Trophoblast cell (in vitro differentiated cells and primary cell): ENCODE data around the gene DZANK1.

ENCODE experiments used
- DNase-seq, 2 donors: peaks; one replicate each; pipeline ENCODE4 v3.0.0-alpha.2; 2016
- H2AFZ ChIP-seq: 2 replicates; pipeline ENCODE4 v1.6.1; 2013; ENCODE audit warnings: low read length, moderate library complexity, mild to moderate bottlenecking; ENCODE audit not compliant: insufficient read depth, poor library complexity
- H2AK5ac ChIP-seq: 2 replicates; pipeline ENCODE4 v1.6.1; 2013; ENCODE audit warnings: mild to moderate bottlenecking, low read length
- H2BK120ac ChIP-seq: 2 replicates; pipeline ENCODE4 v1.6.1; 2013; ENCODE audit warnings: low read length, mild to moderate bottlenecking, moderate library complexity; ENCODE audit not compliant: insufficient read depth, poor library complexity
- H2BK12ac ChIP-seq: 2 replicates; pipeline ENCODE4 v1.6.1; 2013; ENCODE audit warnings: mild to moderate bottlenecking, low read length, moderate library complexity
- H2BK5ac ChIP-seq: 2 replicates; pipeline ENCODE4 v1.6.1; 2013; ENCODE audit warnings: low read length, low read depth, moderate library complexity, mild to moderate bottlenecking; ENCODE audit not compliant: poor library complexity
- H3K14ac ChIP-seq: 2 replicates; pipeline ENCODE4 v1.6.1; 2013; ENCODE audit warnings: mild to moderate bottlenecking, low read length
- H3K18ac ChIP-seq: 2 replicates; pipeline ENCODE4 v1.6.1; 2013; ENCODE audit warnings: mild to moderate bottlenecking, low read length
- H3K23ac ChIP-seq: 2 replicates; pipeline ENCODE4 v1.6.1; 2013; ENCODE audit warnings: low read length
- H3K27ac ChIP-seq: 2 replicates; pipeline ENCODE4 v1.5.1; 2013; ENCODE audit warnings: low read depth, mild to moderate bottlenecking, inconsistent platforms, low read length, moderate library complexity
- H3K27me3 ChIP-seq: 2 replicates; pipeline ENCODE4 v1.6.1; 2013; ENCODE audit warnings: inconsistent platforms, mild to moderate bottlenecking, low read length, moderate library complexity; ENCODE audit not compliant: insufficient read depth
- H3K36me3 ChIP-seq, 2 experiments: 1 replicate in 1 of 2; 2 replicates in 1 of 2; pipeline ENCODE4 v1.6.1; 2013; ENCODE audit warnings: low read length in 2 of 2, mild to moderate bottlenecking in 2 of 2, moderate library complexity in 1 of 2; ENCODE audit not compliant: insufficient read depth in 2 of 2, control insufficient read depth in 1 of 2
- H3K4ac ChIP-seq: 2 replicates; pipeline ENCODE4 v1.6.1; 2013; ENCODE audit warnings: low read depth, mild to moderate bottlenecking, low read length, moderate library complexity
- H3K4me1 ChIP-seq, 2 experiments: 1 replicate in 1 of 2; 2 replicates in 1 of 2; pipeline ENCODE4 v1.6.1; 2013; ENCODE audit warnings: low read length in 2 of 2, mild to moderate bottlenecking in 2 of 2, moderate library complexity in 1 of 2; ENCODE audit not compliant: insufficient read depth in 2 of 2, control insufficient read depth in 1 of 2
- H3K4me2 ChIP-seq: 2 replicates; pipeline ENCODE4 v1.6.1; 2013; ENCODE audit warnings: inconsistent platforms, mild to moderate bottlenecking, low read length, moderate library complexity
- H3K4me3 ChIP-seq: 2 replicates; pipeline ENCODE4 v1.5.1; 2013; ENCODE audit warnings: mild to moderate bottlenecking, low read depth, low read length, inconsistent platforms
- H3K79me1 ChIP-seq: one replicate; pipeline ENCODE4 v1.6.1; 2013; ENCODE audit warnings: low read length
- H3K79me2 ChIP-seq: 2 replicates; pipeline ENCODE4 v1.6.1; 2013; ENCODE audit warnings: low read length, mild to moderate bottlenecking; ENCODE audit not compliant: control insufficient read depth, insufficient read depth, poor library complexity
- H3K9ac ChIP-seq: 2 replicates; pipeline ENCODE4 v1.6.1; 2013; ENCODE audit warnings: mild to moderate bottlenecking, low read length
- H3K9me3 ChIP-seq: 2 replicates; pipeline ENCODE4 v1.6.1; 2013; ENCODE audit warnings: low read depth, mild to moderate bottlenecking, control low read depth, inconsistent platforms, low read length; ENCODE audit not compliant: insufficient read depth
- H4K12ac ChIP-seq: 2 replicates; pipeline ENCODE4 v1.6.1; 2013; ENCODE audit warnings: low read depth, mild to moderate bottlenecking, low read length, moderate library complexity
- H4K8ac ChIP-seq: 2 replicates; pipeline ENCODE4 v1.6.1; 2013; ENCODE audit warnings: low read depth, mild to moderate bottlenecking, low read length, moderate library complexity
- H4K91ac ChIP-seq: one replicate; pipeline ENCODE4 v1.6.1; 2013; ENCODE audit warnings: low read depth, mild to moderate bottlenecking, low read length, moderate library complexity
- WGBS: extraction: QIAGEN DNeasy Blood & Tissue Kit; methylation state at CpG from one replicate; pipeline ENCODE4 v1.1.7; 2013; ENCODE audit warnings: missing lambda C conversion rate; ENCODE audit not compliant: insufficient read length, insufficient coverage; ENCODE audit errors: extremely low coverage; 5-methylcytosine and 5-hydroxymethylcytosine counted together

The DZANK1 gene

GRCh38 chr20:18397030-18397429, 69.8 kb downstream of the DZANK1 start:
- Histone ChIP-seq H3K9ac (no peak overlapping the region), H3K9me3 (peaks cover 2% of the 10 kb centered on the region), H3K4me1 (no peaks in the 10 kb centered on the region), H3K79me2 (no peaks in the 10 kb centered on the region), H3K27me3 (no peaks in the 10 kb centered on the region), H3K4me3 (no peak overlapping the region), H3K36me3 (no peaks in the 10 kb centered on the region), H3K4me2 (no peak overlapping the region), H2BK12ac (no peak overlapping the region), H3K14ac (no peak overlapping the region), H4K91ac (no peak overlapping the region), H4K8ac (no peak overlapping the region), H2AK5ac (no peak overlapping the region), H2AFZ (no peak overlapping the region), H3K4ac (no peak overlapping the region), H4K12ac (no peak overlapping the region), H3K18ac (no peak overlapping the region), H3K27ac (no peak overlapping the region), H2BK5ac (no peak overlapping the region), H3K23ac (no peak overlapping the region), H3K79me1 (no peaks in the 10 kb centered on the region), H2BK120ac (no peak overlapping the region)
- DNase-seq = no peak
- no CpG with 5 or more reads among the region's 4 CpGs for WGBS

GRCh38 chr20:18395544-18395943, 71.3 kb downstream of the DZANK1 start:
- no peak overlapping the region for H3K4me3 ChIP-seq
- no peaks in the 10 kb centered on the region for H3K9me3 ChIP-seq
- H3K79me2 ChIP-seq = no peaks in the 10 kb centered on the region
- no peaks in the 10 kb centered on the region for H3K36me3 ChIP-seq
- H3K27ac ChIP-seq = no peak overlapping the region
- WGBS = no CpG with 5 or more reads among the region's 1 CpG
- no peaks in the 10 kb centered on the region for H3K4me1 ChIP-seq
- no peak overlapping the region for H3K4ac ChIP-seq
- no peak overlapping the region for H2BK120ac ChIP-seq
- no peaks in the 10 kb centered on the region for H3K27me3 ChIP-seq
- H2AFZ ChIP-seq = no peak overlapping the region
- no peak overlapping the region for H4K8ac ChIP-seq
- DNase-seq = no peak
- H3K23ac ChIP-seq = no peak overlapping the region
- no peak overlapping the region for H3K9ac ChIP-seq
- H2BK12ac ChIP-seq = no peak overlapping the region
- no peak overlapping the region for H3K4me2 ChIP-seq
- H3K18ac ChIP-seq = no peak overlapping the region
- H4K91ac ChIP-seq = no peak overlapping the region
- no peak overlapping the region for H3K14ac ChIP-seq
- no peak overlapping the region for H2AK5ac ChIP-seq
- H4K12ac ChIP-seq = no peak overlapping the region
- H3K79me1 ChIP-seq = no peaks in the 10 kb centered on the region
- no peak overlapping the region for H2BK5ac ChIP-seq

GRCh38 chr20:18394363-18394762, 72.5 kb downstream of the DZANK1 start:
- H3K79me2 ChIP-seq = no peaks in the 10 kb centered on the region
- no peak overlapping the region for H2BK120ac ChIP-seq
- H3K4me1 ChIP-seq = no peaks in the 10 kb centered on the region
- no peak overlapping the region for H3K18ac ChIP-seq
- no peak overlapping the region for H3K4ac ChIP-seq
- no peak overlapping the region for H4K12ac ChIP-seq
- no peak overlapping the region for H3K9ac ChIP-seq
- H3K27me3 ChIP-seq = no peaks in the 10 kb centered on the region
- no peak overlapping the region for H2BK5ac ChIP-seq
- WGBS = no CpG with 5 or more reads among the region's 4 CpGs
- DNase-seq = no peak
- H3K23ac ChIP-seq = no peak overlapping the region
- no peak overlapping the region for H3K27ac ChIP-seq
- no peak overlapping the region for H2AK5ac ChIP-seq
- H2BK12ac ChIP-seq = no peak overlapping the region
- no peak overlapping the region for H3K14ac ChIP-seq
- no peak overlapping the region for H2AFZ ChIP-seq
- H3K9me3 ChIP-seq = no peaks in the 10 kb centered on the region
- no peak overlapping the region for H4K8ac ChIP-seq
- no peaks in the 10 kb centered on the region for H3K36me3 ChIP-seq
- no peak overlapping the region for H3K4me3 ChIP-seq
- no peak overlapping the region for H4K91ac ChIP-seq
- H3K79me1 ChIP-seq = no peaks in the 10 kb centered on the region
- no peak overlapping the region for H3K4me2 ChIP-seq

GRCh38 chr20:18391686-18392085, 75.1 kb downstream of the DZANK1 start:
- H4K91ac ChIP-seq = no peak overlapping the region
- H2AK5ac ChIP-seq = no peak overlapping the region
- no peak overlapping the region for H3K18ac ChIP-seq
- no peak overlapping the region for H3K9ac ChIP-seq
- no peak overlapping the region for H2BK5ac ChIP-seq
- no peak overlapping the region for H3K4ac ChIP-seq
- H4K12ac ChIP-seq = no peak overlapping the region
- no peak overlapping the region for H3K27ac ChIP-seq
- DNase-seq = no peak
- H3K23ac ChIP-seq = no peak overlapping the region
- no peak overlapping the region for H2BK120ac ChIP-seq
- no peak overlapping the region for H4K8ac ChIP-seq
- H3K4me2 ChIP-seq = no peak overlapping the region
- H3K14ac ChIP-seq = no peak overlapping the region
- no peak overlapping the region for H2BK12ac ChIP-seq
- no peak overlapping the region for H3K4me3 ChIP-seq
- no peaks in the 10 kb centered on the region for H3K79me2 ChIP-seq
- no peak overlapping the region for H2AFZ ChIP-seq
- H3K36me3 ChIP-seq = no peaks in the 10 kb centered on the region
- H3K79me1 ChIP-seq = no peaks in the 10 kb centered on the region
- H3K27me3 ChIP-seq = no peaks in the 10 kb centered on the region
- WGBS = no CpG with 5 or more reads among the region's 5 CpGs
- no peaks in the 10 kb centered on the region for H3K4me1 ChIP-seq
- H3K9me3 ChIP-seq = no peaks in the 10 kb centered on the region
